Cardiac fibroblast (primary cell): ENCODE measurements around the gene NDUFAF8.

Experiments
- DNase-seq, 2 donors: peaks; one replicate each; pipeline versions ENCODE4 v3.0.0 to v3.0.0-alpha.2; 2010; ENCODE audit warnings: low read depth in 2 of 2
- H3K4me3 ChIP-seq, 2 donors: replicated peaks in 1 of 2; 1 replicate in 1 of 2; 2 replicates in 1 of 2; pipeline ENCODE4 v1.5.1; 2011; ENCODE audit warnings: low read depth in 2 of 2, low read length in 2 of 2, mild to moderate bottlenecking in 2 of 2, moderate library complexity in 1 of 2
- CTCF ChIP-seq: IDR thresholded peaks from one replicate; pipeline ENCODE4 v1.5.1; 2011; ENCODE audit warnings: low read depth, mild to moderate bottlenecking, low read length, inconsistent platforms

NDUFAF8 gene

GRCh38 chr17:81261096-81261495 lies 22.0 kb downstream of the NDUFAF8 start:
- H3K4me3 ChIP-seq, result no peak overlapping the region
- no peak for DNase-seq
- no peak for TF ChIP-seq CTCF

- no peak for TF ChIP-seq CTCF
- H3K4me3 ChIP-seq, result no peak overlapping the region
Observed at GRCh38 chr17:81261582-81262336, 22.6 kb downstream of the NDUFAF8 start.

DNA sequence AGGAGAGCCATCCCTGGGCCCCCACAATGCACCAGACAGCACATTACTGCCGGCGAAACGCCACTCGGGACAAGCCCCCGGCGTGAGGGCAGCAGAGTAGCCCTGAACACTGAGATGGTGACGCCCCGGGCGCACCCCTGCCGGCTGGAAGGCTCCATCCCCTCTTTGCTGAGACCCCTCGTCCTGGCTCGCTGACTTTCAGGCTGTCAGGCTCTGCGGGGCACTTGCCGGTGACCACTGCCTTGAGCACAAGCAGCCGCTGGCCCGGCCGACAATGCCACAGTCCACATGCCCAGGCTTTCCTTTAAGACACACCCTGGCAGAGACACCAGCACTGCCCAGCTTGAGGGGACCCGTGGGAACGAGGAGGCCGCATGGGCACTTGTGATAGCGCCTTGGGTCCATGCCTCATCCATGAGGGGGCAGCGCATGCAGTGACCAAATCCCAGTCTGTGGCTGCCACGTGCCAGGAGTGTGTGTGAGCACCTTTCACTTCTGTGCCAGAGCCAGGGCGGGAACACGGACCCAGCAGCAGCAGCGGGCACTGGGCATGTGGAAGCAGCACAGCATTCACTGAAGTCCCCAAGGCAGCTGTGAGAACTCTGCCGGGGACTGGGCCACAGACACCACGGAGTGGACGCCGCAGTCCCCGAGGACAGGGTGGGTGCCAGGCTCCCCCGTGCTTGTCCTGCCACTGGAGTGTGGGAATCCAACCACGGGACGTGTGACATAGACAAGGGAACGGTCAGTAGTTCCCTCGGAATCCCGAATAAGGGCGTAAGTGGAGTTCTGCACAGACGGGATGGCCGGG lies 24.5 kb downstream of the NDUFAF8 start:
- TF ChIP-seq CTCF, result no peak
- no peak overlapping the region for H3K4me3 ChIP-seq
- DNase-seq, result no peak

More at GRCh38 chr17:81261582-81262336, 22.6 kb downstream of the NDUFAF8 start:
- DNase-seq, result no peak

- no peak overlapping the region for H3K4me3 ChIP-seq
- DNase-seq, result no peak
- no peak for TF ChIP-seq CTCF
Observed at GRCh38 chr17:81264640-81265039, 25.5 kb downstream of the NDUFAF8 start.

- no peak for TF ChIP-seq CTCF
- DNase-seq, result no peak
- H3K4me3 ChIP-seq, result no peak overlapping the region
Observed at GRCh38 chr17:81265576-81265975, 26.5 kb downstream of the NDUFAF8 start.

DNA sequence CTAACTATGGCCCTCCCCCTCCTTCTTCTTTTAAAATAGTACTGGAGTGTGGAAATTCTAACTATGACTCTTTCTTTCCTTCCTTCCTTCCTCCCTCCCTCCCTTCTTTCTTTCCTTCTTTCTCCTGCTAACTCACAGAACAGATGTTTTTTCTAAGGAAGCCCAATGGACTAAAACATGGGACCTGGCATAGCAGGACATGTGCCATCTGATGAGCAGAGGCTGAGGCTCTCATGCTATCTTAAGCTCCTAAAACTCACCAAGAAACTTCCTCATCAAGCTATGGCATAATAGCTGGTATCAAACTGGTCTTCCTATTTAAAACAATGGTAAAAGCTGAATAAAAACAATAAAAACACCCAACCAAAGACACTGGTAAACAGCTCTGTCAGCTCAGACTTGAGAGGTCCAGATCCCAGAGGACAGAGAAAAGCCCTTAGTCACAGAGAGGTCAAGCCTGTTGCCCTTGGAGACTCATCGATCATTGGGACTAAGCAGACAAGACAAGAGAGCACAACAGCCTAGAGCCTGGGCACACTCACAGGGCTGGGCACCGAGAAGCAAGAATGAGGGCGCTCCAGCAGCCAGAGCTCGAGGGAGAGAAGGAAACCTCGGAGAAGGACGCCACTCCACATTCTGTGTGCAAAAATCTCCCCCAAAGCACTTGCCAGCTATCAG lies 28.4 kb downstream of the NDUFAF8 start:
- no peak for TF ChIP-seq CTCF
- no peak for DNase-seq
- H3K4me3 ChIP-seq, result no peak overlapping the region
